H9 (cell line): Measurements from ENCODE around the gene UBQLN4. TPM values are rescaled to one million over a fixed set of nuclear protein-coding genes. Genes with fewer than 3 reads are reported as not detected.
A peak's percentile ranks its signal among the peaks of the same experiment; 100 is the strongest.

Source experiments
- DNase-seq: peaks from one replicate; pipeline ENCODE4 v3.0.0-alpha.2; 2017
- H2AFZ ChIP-seq: one replicate; pipeline ENCODE4 v1.6.1; 2013; ENCODE audit warnings: mild to moderate bottlenecking, low read length, control low read depth, moderate library complexity
- H2AK5ac ChIP-seq: 2 replicates; pipeline ENCODE4 v1.6.1; 2013; ENCODE audit warnings: low read length, control low read depth, mixed read lengths; ENCODE audit not compliant: insufficient read length
- H2BK120ac ChIP-seq: one replicate; pipeline ENCODE4 v1.6.1; 2013; ENCODE audit warnings: low read depth, mild to moderate bottlenecking, low read length, control low read depth, inconsistent platforms; ENCODE audit not compliant: poor library complexity, severe bottlenecking
- H2BK12ac ChIP-seq: 2 replicates; pipeline ENCODE4 v1.6.1; 2013; ENCODE audit warnings: low read length, control low read depth, mixed read lengths, low read depth; ENCODE audit not compliant: insufficient read length
- H2BK15ac ChIP-seq: 2 replicates; pipeline ENCODE4 v1.6.1; 2013; ENCODE audit warnings: low read depth, low read length, control low read depth
- H2BK20ac ChIP-seq: one replicate; pipeline ENCODE4 v1.6.1; 2013; ENCODE audit warnings: low read depth, mild to moderate bottlenecking, low read length, control low read depth, inconsistent platforms; ENCODE audit not compliant: poor library complexity, severe bottlenecking
- H2BK5ac ChIP-seq: 2 replicates; pipeline ENCODE4 v1.6.1; 2013; ENCODE audit warnings: low read length, control low read depth, mixed read lengths; ENCODE audit not compliant: insufficient read length
- H3K14ac ChIP-seq: 2 replicates; pipeline ENCODE4 v1.6.1; 2013; ENCODE audit warnings: low read length, control low read depth; ENCODE audit not compliant: insufficient read depth
- H3K18ac ChIP-seq: 2 replicates; pipeline ENCODE4 v1.6.1; 2013; ENCODE audit warnings: low read depth, mild to moderate bottlenecking, mixed read lengths, low read length, control low read depth; ENCODE audit not compliant: insufficient read length
- H3K23ac ChIP-seq: 2 replicates; pipeline ENCODE4 v1.6.1; 2013; ENCODE audit warnings: low read length, control low read depth, mixed read lengths, low read depth; ENCODE audit not compliant: insufficient read length
- H3K23me2 ChIP-seq: 2 replicates; pipeline ENCODE4 v1.6.1; 2013; ENCODE audit warnings: low read depth, mild to moderate bottlenecking, mixed read lengths, low read length, control low read depth; ENCODE audit not compliant: insufficient read length, poor library complexity, severe bottlenecking
- H3K27ac ChIP-seq: 2 replicates; pipeline ENCODE4 v1.5.1; 2013; ENCODE audit warnings: low read length, control low read depth, mixed read lengths, low read depth; ENCODE audit not compliant: insufficient read length
- H3K27me3 ChIP-seq: 2 replicates; pipeline ENCODE4 v1.6.1; 2013; ENCODE audit warnings: low read length, control low read depth, inconsistent platforms; ENCODE audit not compliant: insufficient read depth
- H3K4ac ChIP-seq: 2 replicates; pipeline ENCODE4 v1.6.1; 2013; ENCODE audit warnings: low read depth, mild to moderate bottlenecking, control low read depth, inconsistent platforms, low read length, moderate library complexity
- H3K4me1 ChIP-seq: 2 replicates; pipeline ENCODE4 v1.6.1; 2013; ENCODE audit warnings: low read length, control low read depth, inconsistent platforms; ENCODE audit not compliant: insufficient read depth
- H3K4me2 ChIP-seq: 2 replicates; pipeline ENCODE4 v1.6.1; 2013; ENCODE audit warnings: low read length, control low read depth, mixed read lengths; ENCODE audit not compliant: insufficient read length, insufficient read depth
- H3K56ac ChIP-seq: 2 replicates; pipeline ENCODE4 v1.6.1; 2013; ENCODE audit warnings: low read depth, mild to moderate bottlenecking, mixed read lengths, low read length, control low read depth; ENCODE audit not compliant: insufficient read length
- H3K79me1 ChIP-seq: 2 replicates; pipeline ENCODE4 v1.6.1; 2013; ENCODE audit warnings: low read depth, mild to moderate bottlenecking, moderate library complexity, low read length, control low read depth, inconsistent platforms; ENCODE audit not compliant: insufficient read depth, poor library complexity, severe bottlenecking
- H3K79me2 ChIP-seq: 2 replicates; pipeline ENCODE4 v1.6.1; 2013; ENCODE audit warnings: low read length, control low read depth, inconsistent platforms; ENCODE audit not compliant: insufficient read depth
- H3K9ac ChIP-seq: 2 replicates; pipeline ENCODE4 v1.6.1; 2013; ENCODE audit warnings: low read length, control low read depth, mixed read lengths; ENCODE audit not compliant: insufficient read length; ENCODE audit errors: extremely low read depth
- H3K9me3 ChIP-seq: one replicate; pipeline ENCODE4 v1.6.1; 2013; ENCODE audit warnings: low read depth, low read length, inconsistent platforms; ENCODE audit not compliant: control insufficient read depth
- H3T11ph ChIP-seq: one replicate; pipeline ENCODE4 v1.6.1; 2013; ENCODE audit warnings: mild to moderate bottlenecking, low read length, control low read depth, inconsistent platforms
- H4K20me1 ChIP-seq: one replicate; pipeline ENCODE4 v1.6.1; 2013; ENCODE audit not compliant: control insufficient read depth, insufficient read length, insufficient read depth
- H4K5ac ChIP-seq: 2 replicates; pipeline ENCODE4 v1.6.1; 2013; ENCODE audit warnings: low read depth, mild to moderate bottlenecking, mixed read lengths, low read length, control low read depth; ENCODE audit not compliant: insufficient read length
- H4K8ac ChIP-seq: replicated peaks from 2 replicates; pipeline ENCODE4 v1.6.1; 2013; ENCODE audit warnings: low read length, control low read depth, mixed read lengths, low read depth; ENCODE audit not compliant: insufficient read length
- H4K91ac ChIP-seq: 2 replicates; pipeline ENCODE4 v1.6.1; 2013; ENCODE audit warnings: low read depth, mild to moderate bottlenecking, moderate library complexity, mixed read lengths, low read length, control low read depth; ENCODE audit not compliant: insufficient read length
- H3K27ac Mint-ChIP-seq, 3 experiments: 2 replicates in 2 of 3; 3 replicates in 1 of 3; pipeline ENCODE4 v1.8.0; 2020 to 2021; ENCODE audit warnings: mixed read lengths in 3 of 3, mild to moderate bottlenecking in 1 of 3, moderate library complexity in 1 of 3
- H3K27me3 Mint-ChIP-seq: 2 replicates; pipeline ENCODE4 v1.8.0; 2021; ENCODE audit warnings: low read depth, mild to moderate bottlenecking, moderate library complexity, mixed read lengths
- H3K36me3 Mint-ChIP-seq, 3 experiments: 2 replicates in 2 of 3; 3 replicates in 1 of 3; pipeline ENCODE4 v1.8.0; 2020 to 2021; ENCODE audit warnings: low read depth in 3 of 3, mixed read lengths in 3 of 3; ENCODE audit not compliant: insufficient read depth in 1 of 3
- H3K4me1 Mint-ChIP-seq, 2 experiments: 2 replicates each; pipeline ENCODE4 v1.8.0; 2020; ENCODE audit warnings: mixed read lengths in 2 of 2
- H3K4me3 Mint-ChIP-seq, 2 experiments: 2 replicates in 1 of 2; 3 replicates in 1 of 2; pipeline ENCODE4 v1.8.0; 2020 to 2021; ENCODE audit warnings: mild to moderate bottlenecking in 2 of 2, mixed read lengths in 2 of 2, moderate library complexity in 1 of 2
- H3K9me3 Mint-ChIP-seq, 2 experiments: 2 replicates in 1 of 2; 3 replicates in 1 of 2; pipeline ENCODE4 v1.8.0; 2020; ENCODE audit warnings: mild to moderate bottlenecking in 2 of 2, mixed read lengths in 2 of 2, moderate library complexity in 1 of 2
- WGBS: extraction: QIAGEN DNeasy Blood & Tissue Kit; methylation state at CpG from one replicate; pipeline ENCODE4 v1.1.7; 2013; ENCODE audit warnings: missing lambda C conversion rate, low lambda C conversion rate, mixed read lengths; ENCODE audit not compliant: insufficient read length; ENCODE audit errors: extremely low coverage; 5-methylcytosine and 5-hydroxymethylcytosine counted together
- total RNA-seq: library from RNA; stranded (reverse); gene quantifications from 2 replicates; pipeline ENCODE4 v1.2.1, GENCODE V29; 2021
- TF ChIP-seq, protein P1 (sequence below): fragments of 200-600 bp; sonication (generic); conservative IDR thresholded peaks from 3 replicates; pipeline ENCODE4 v1.8.0; 2021; ENCODE audit warnings: antibody characterized with exemption, mild to moderate bottlenecking

UBQLN4 gene
- total RNA-seq, 1 experiment from 2014 or later, result 49.4 TPM

DNA sequence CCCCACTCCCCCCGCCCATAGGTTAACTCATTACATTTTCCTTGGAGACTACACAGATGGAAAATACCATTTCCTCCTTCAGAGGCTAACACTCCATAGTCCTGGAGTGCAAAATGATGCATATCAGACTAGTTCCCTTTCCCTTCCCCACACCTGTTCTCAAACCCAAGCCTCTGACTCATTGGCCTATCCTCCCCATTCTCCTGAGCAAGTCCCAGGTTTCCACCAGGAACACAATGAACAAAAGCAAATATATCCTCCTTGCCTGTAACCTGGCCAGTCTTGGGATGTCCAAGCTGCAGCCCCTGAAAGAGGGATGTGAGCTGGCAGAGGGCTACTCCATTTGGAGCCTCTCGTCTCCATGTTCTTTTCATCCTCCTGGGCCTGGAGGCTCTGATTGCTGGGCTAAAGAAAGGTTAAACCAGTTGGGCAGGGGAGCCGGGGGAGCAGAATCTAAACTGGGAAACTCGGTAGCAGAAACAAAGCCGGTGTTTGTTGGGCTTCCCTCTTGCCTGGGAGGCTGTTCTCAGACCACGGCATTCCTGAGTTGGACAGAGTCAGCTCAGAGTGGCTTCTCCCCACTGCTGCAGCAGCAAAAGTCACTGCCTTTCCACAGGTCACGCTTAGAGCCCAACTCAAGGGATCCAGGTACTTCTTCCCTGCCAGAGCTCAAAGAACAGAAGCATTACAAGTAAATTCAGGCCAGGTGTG is 46.8 kb downstream of the UBQLN4 start:
- H3K4ac ChIP-seq, result no peak overlapping the region
- Mint-ChIP-seq H3K27me3 (peaks cover 2% of the 10 kb centered on the region; the same call in 1 of the 2 replicates), H3K36me3 (peaks cover 21 to 34% (median 28%) of the 10 kb centered on the region in 3 experiments; a peak in 6 of 7 replicates), H3K27ac (peak overlapping the region; percentile 28 to 65 (median 62); a peak in 4 of 7 replicates), H3K9me3 (no peaks in the 10 kb centered on the region), H3K4me1 (peaks cover 10 to 16% of the 10 kb centered on the region in 2 experiments), H3K4me3 (no peak overlapping the region)
- no peaks in the 10 kb centered on the region for H3K79me2 ChIP-seq
- no peak overlapping the region for H3K9ac ChIP-seq
- H3K23ac ChIP-seq, result no peak overlapping the region
- no peak overlapping the region for H3K14ac ChIP-seq
- H3K9me3 ChIP-seq, result no peaks in the 10 kb centered on the region
- H3T11ph ChIP-seq, result no peak overlapping the region
- no peak overlapping the region for H3K4me2 ChIP-seq
- no peak overlapping the region for H2BK20ac ChIP-seq
- no peak overlapping the region for H4K91ac ChIP-seq
- H2AFZ ChIP-seq, result no peak overlapping the region
- no peak overlapping the region for H2BK12ac ChIP-seq
- no peak overlapping the region for H3K18ac ChIP-seq
- H3K23me2 ChIP-seq, result no peaks in the 10 kb centered on the region
- H3K4me1 ChIP-seq, result no peaks in the 10 kb centered on the region
- TF ChIP-seq, protein P1, sequence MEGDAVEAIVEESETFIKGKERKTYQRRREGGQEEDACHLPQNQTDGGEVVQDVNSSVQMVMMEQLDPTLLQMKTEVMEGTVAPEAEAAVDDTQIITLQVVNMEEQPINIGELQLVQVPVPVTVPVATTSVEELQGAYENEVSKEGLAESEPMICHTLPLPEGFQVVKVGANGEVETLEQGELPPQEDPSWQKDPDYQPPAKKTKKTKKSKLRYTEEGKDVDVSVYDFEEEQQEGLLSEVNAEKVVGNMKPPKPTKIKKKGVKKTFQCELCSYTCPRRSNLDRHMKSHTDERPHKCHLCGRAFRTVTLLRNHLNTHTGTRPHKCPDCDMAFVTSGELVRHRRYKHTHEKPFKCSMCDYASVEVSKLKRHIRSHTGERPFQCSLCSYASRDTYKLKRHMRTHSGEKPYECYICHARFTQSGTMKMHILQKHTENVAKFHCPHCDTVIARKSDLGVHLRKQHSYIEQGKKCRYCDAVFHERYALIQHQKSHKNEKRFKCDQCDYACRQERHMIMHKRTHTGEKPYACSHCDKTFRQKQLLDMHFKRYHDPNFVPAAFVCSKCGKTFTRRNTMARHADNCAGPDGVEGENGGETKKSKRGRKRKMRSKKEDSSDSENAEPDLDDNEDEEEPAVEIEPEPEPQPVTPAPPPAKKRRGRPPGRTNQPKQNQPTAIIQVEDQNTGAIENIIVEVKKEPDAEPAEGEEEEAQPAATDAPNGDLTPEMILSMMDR, result no peak
- no peaks in the 10 kb centered on the region for H4K20me1 ChIP-seq
- H4K5ac ChIP-seq, result no peak overlapping the region
- no peak overlapping the region for H3K56ac ChIP-seq
- no peak overlapping the region for H2BK5ac ChIP-seq
- H3K27me3 ChIP-seq, result no peaks in the 10 kb centered on the region
- no peak overlapping the region for H4K8ac ChIP-seq
- H3K27ac ChIP-seq, result no peak overlapping the region
- H2BK15ac ChIP-seq, result no peak overlapping the region
- no CpG with 5 or more reads among the region's 7 CpGs for WGBS
- H2BK120ac ChIP-seq, result no peak overlapping the region
- no peaks in the 10 kb centered on the region for H3K79me1 ChIP-seq
- no peak overlapping the region for H2AK5ac ChIP-seq
- DNase-seq, result no peak
